ENCODE results near the gene PLCH1. TPM values are rescaled to one million over a fixed set of nuclear protein-coding genes. Genes with fewer than 3 reads are reported as not detected.

The PLCH1 gene
- total and polyA plus RNA-seq, 2 of the 13 experiments (the other 11 are each of a cell fraction or from before 2014, with no cell fraction given): 2.0 to 3.0 TPM

- TF ChIP-seq PREB (CRISPR knock-in tag; IDR thresholded peaks at IDR 0.05): no peak
Measured at GRCh38 chr3:155416500-155417118, 328.3 kb downstream of the PLCH1 start (continued).

GRCh38 chr3:155412904-155413303 is 332.0 kb downstream of the PLCH1 start:
- Histone ChIP-seq H3K4me2 (ENCODE audit: low read depth, low read length) (no peak overlapping the region), H2AFZ (ENCODE audit: low read length) (no peak overlapping the region), H3K4me3 (replicated peaks in 1 of 3; ENCODE audit: insufficient read depth in 1 of 3, low read depth in 2 of 3, low read length in 3 of 3) (no peak overlapping the region), H3K9me3 (ENCODE audit: low read length) (no peaks in the 10 kb centered on the region), H3K4me1 (ENCODE audit: insufficient read depth, low read length) (no peaks in the 10 kb centered on the region), H3K27ac (ENCODE audit: extremely low read length, insufficient read depth, low read length) (no peak overlapping the region), H3K79me2 (ENCODE audit: insufficient read depth, low read length) (no peaks in the 10 kb centered on the region), H3K36me3 (replicated peaks in 1 of 2; ENCODE audit: control insufficient read depth in 1 of 2, insufficient read depth in 2 of 2, low read length in 2 of 2) (no peaks in the 10 kb centered on the region), H3K27me3 (ENCODE audit: control insufficient read depth in 1 of 2, insufficient read depth in 2 of 2, low read length in 2 of 2) (no peaks in the 10 kb centered on the region), H4K20me1 (ENCODE audit: insufficient read depth, low read length) (no peaks in the 10 kb centered on the region), H3K9ac (ENCODE audit: insufficient read depth, low read depth, low read length) (no peak overlapping the region)
- ATAC-seq: no peak
- in situ Hi-C loops (cut with HindIII; ENCODE audit: extremely low pct_ligation_motif_present, low pct_unique_long_range_greater_than_20kb) (no loop called here), intact Hi-C loops (cut with micrococcal nuclease; ENCODE audit: unreplicated experiment) (loop anchor here (2.0 kb wide), 1 partner anchor 290 kb away; no protein-coding TSS in a partner anchor)
- POLR2A ChIA-PET: no interaction called here
- CTCF ChIA-PET (ENCODE audit: low intra/inter-chr PET ratio, low total read pairs): no interaction called here
- 0% methylated on average over 3 of the region's 3 CpGs for WGBS (ENCODE audit: low lambda C conversion rate)
- no peak for FAIRE-seq
- no TSS peak for BruUV-seq (replicated peaks)
- no peak for DNase-seq (ENCODE audit: low spot score)
- TF ChIP-seq SMARCC2 (IDR thresholded peaks at IDR 0.05) (no peak), STAT6 (CRISPR knock-in tag; IDR thresholded peaks at IDR 0.05; ENCODE audit: borderline replicate concordance) (no peak), ZZZ3 (CRISPR knock-in tag; IDR thresholded peaks at IDR 0.05; ENCODE audit: borderline replicate concordance) (no peak), TFAP4 (IDR thresholded peaks at IDR 0.05; ENCODE audit: borderline replicate concordance, low read depth) (no peak), ARID3A (IDR thresholded peaks at IDR 0.05; ENCODE audit: low read depth, low read length) (no peak), ZNF775 (CRISPR knock-in tag; IDR thresholded peaks at IDR 0.05; ENCODE audit: borderline replicate concordance) (no peak), ZNF879 (CRISPR knock-in tag; IDR thresholded peaks at IDR 0.05) (no peak), SRSF4 (IDR thresholded peaks at IDR 0.05; ENCODE audit: low read depth, low read length, poor library complexity, severe bottlenecking) (no peak), SNAI1 (CRISPR knock-in tag; IDR thresholded peaks at IDR 0.05; ENCODE audit: borderline replicate concordance) (no peak), FOXP4 (CRISPR knock-in tag; IDR thresholded peaks at IDR 0.05) (no peak)

All from HepG2 (cell line).